Transverse colon (tissue), 4 donors: ENCODE data around the gene WBP1L.

Source experiments
- CTCF ChIP-seq, 5 experiments: fragments of 200-600 bp in 3 of 5; fragments of 450-650 bp in 2 of 5; sonication (generic) in 3 of 5; IDR thresholded peaks; 1 replicate in 2 of 5; 2 replicates in 3 of 5; pipeline ENCODE4 v1.5.1; 2016 to 2017; ENCODE audit warnings: antibody characterized with exemption in 5 of 5, inconsistent platforms in 3 of 5, mild to moderate bottlenecking in 2 of 5, moderate library complexity in 1 of 5
- EP300 ChIP-seq: sonication (generic); formaldehyde crosslinking; IDR thresholded peaks from one replicate; pipeline ENCODE4 v1.6.1; 2017; ENCODE audit warnings: antibody characterized with exemption, low read depth
- POLR2A ChIP-seq: fragments of 450-650 bp; IDR thresholded peaks from one replicate; pipeline ENCODE4 v1.6.1; 2016; ENCODE audit warnings: antibody characterized with exemption, mild to moderate bottlenecking, moderate library complexity
- POLR2AphosphoS5 ChIP-seq, 3 donors: sonication (generic); formaldehyde crosslinking; IDR thresholded peaks; one replicate each; pipeline ENCODE4 v1.6.1; 2016; ENCODE audit warnings: antibody characterized with exemption in 3 of 3

GRCh38 chr10:102775201-102775934 lies 31.6 kb downstream of the WBP1L start:
- TF ChIP-seq POLR2AphosphoS5 (IDR thresholded peaks at IDR 0.05), result peak in 2 of 3 donors; percentile 10 to 38
- no peak for TF ChIP-seq POLR2A
- TF ChIP-seq CTCF (IDR thresholded peaks at IDR 0.05), result no peak
- TF ChIP-seq EP300, result no peak
